Right lobe of liver (tissue), 6 donors: ENCODE measurements around the gene RPE. TPM values are rescaled to one million over a fixed set of nuclear protein-coding genes. Genes with fewer than 3 reads are reported as not detected.

Experiments used
- ATAC-seq, 4 donors: fragments of 200-7000 bp; cut with Tn5 transposase; one replicate each; pipeline ENCODE4 v1.9.1; 2020; ENCODE audit warnings: mild to moderate bottlenecking in 4 of 4, moderate library complexity in 4 of 4
- DNase-seq, 3 donors: peaks; one replicate each; pipeline ENCODE4 v3.0.0-alpha.2; 2020
- H3K27ac ChIP-seq, 3 donors: fragments of 200-600 bp; one replicate each; pipeline ENCODE4 v1.8.0; 2022
- H3K27me3 ChIP-seq, 2 donors: fragments of 200-600 bp; one replicate each; pipeline ENCODE4 v1.8.0; 2022
- H3K36me3 ChIP-seq, 4 donors: fragments of 200-600 bp; sonication (generic) in 1 of 4; one replicate each; pipeline versions ENCODE4 v1.5.1 to v1.8.0; 2017 to 2022; ENCODE audit warnings: control low read depth in 1 of 4
- H3K4me1 ChIP-seq, 4 donors: fragments of 200-600 bp; sonication (generic) in 1 of 4; one replicate each; pipeline versions ENCODE4 v1.5.1 to v1.8.0; 2017 to 2022; ENCODE audit warnings: control low read depth in 1 of 4
- H3K4me3 ChIP-seq, 3 donors: fragments of 200-600 bp; one replicate each; pipeline ENCODE4 v1.8.0; 2022
- H3K9me3 ChIP-seq, 4 donors: fragments of 200-600 bp; sonication (generic) in 1 of 4; one replicate each; pipeline versions ENCODE4 v1.5.1 to v1.8.0; 2017 to 2022; ENCODE audit warnings: control low read depth in 1 of 4
- POLR2A ChIP-seq: fragments of 450-650 bp; IDR thresholded peaks from one replicate; pipeline ENCODE4 v1.6.1; 2017; ENCODE audit warnings: antibody characterized with exemption, mild to moderate bottlenecking
- WGBS: methylation state at CpG from one replicate; pipeline ENCODE4 v1.1.6; 2018; ENCODE audit warnings: low coverage, low lambda C conversion rate; ENCODE audit not compliant: insufficient coverage; ENCODE audit errors: missing lambda C conversion rate; 5-methylcytosine and 5-hydroxymethylcytosine counted together
- intact Hi-C, 2 donors: fragments of 100-400 bp; cut with DNase I; formaldehyde crosslinking; loops; one replicate each; pipeline versions ENCODE4 v1.11.2 to v1.14.1; 2022
- total RNA-seq, 6 experiments: library from RNA; depleted of rRNA in 2 of 6; stranded (reverse); fragments of >200 nt in 2 of 6; fragmentation: NEBNext Ultra II Directional in 3 of 6; extraction: Animal tissue kit (Norgen Biotek cat#: 25700) in 3 of 6; gene quantifications; one replicate each; pipeline versions ENCODE4 v1.1.0 to v1.2.4, GENCODE V29; 2016 to 2023
- TF ChIP-seq, protein P1 (sequence below), 4 donors: fragments of 200-600 bp in 3 of 4; fragments of 450-650 bp in 1 of 4; IDR thresholded peaks; one replicate each; pipeline versions ENCODE4 v1.5.1 to v1.8.0; 2016 to 2022; ENCODE audit warnings: antibody characterized with exemption in 4 of 4, mild to moderate bottlenecking in 2 of 4
- donor health status: DM: no; HTN: yes; CAD: no.
- donor health status: DM: no; HTN: no; CAD: no.
- donor health status: DM: no; HTN: no; CAD: no.
- donor health status: DM: no; HTN: yes; CAD: no.
- donor health status: DM: no; HTN: yes; CAD: no.

RPE gene
- total RNA-seq, 6 experiments from 2014 or later = 21.8 to 39.9 (median 25.3) TPM

DNA sequence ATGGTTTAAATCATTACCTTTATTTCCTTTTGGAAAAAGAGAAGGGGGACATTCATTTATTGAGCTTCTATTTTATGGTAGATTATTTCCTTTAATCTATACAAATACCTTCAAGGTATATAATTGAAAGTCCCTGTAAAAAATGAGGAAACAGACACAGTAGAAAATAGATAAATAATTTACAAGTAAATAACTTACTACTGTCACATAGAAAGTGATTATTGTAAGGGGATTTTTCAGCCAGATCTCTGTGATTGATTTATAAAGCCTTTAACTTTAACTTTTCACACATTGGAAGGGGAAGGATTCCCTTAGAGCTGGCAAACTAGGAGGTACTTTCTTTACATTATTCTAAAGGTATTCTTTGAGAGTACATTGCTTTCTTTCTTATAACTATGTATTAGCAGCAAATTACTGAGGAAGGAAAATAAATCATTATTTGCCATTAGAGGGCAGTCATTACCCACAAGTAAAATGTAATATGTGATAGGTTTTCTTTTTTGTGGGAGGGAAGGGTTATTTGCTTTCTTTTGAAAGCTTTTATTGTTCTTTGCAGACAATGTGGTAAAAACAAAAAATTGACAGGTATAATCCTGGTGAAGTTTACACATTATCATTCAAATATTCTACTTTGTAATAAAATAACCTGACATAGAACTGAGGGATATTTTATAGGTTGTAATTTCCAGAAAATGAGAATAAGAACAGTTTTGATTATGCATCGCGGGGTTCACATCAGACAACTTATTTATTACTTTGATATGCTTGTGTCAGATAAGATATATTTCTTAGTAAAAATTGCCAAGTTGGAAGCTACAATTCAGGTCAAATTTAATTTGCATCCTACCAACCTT, 24.8 kb upstream of the RPE start:
- H3K4me1 ChIP-seq = no peaks in the 10 kb centered on the region
- WGBS = 89% methylated on average over 2 of the region's 2 CpGs
- TF ChIP-seq POLR2A = no peak
- TF ChIP-seq, protein P1, sequence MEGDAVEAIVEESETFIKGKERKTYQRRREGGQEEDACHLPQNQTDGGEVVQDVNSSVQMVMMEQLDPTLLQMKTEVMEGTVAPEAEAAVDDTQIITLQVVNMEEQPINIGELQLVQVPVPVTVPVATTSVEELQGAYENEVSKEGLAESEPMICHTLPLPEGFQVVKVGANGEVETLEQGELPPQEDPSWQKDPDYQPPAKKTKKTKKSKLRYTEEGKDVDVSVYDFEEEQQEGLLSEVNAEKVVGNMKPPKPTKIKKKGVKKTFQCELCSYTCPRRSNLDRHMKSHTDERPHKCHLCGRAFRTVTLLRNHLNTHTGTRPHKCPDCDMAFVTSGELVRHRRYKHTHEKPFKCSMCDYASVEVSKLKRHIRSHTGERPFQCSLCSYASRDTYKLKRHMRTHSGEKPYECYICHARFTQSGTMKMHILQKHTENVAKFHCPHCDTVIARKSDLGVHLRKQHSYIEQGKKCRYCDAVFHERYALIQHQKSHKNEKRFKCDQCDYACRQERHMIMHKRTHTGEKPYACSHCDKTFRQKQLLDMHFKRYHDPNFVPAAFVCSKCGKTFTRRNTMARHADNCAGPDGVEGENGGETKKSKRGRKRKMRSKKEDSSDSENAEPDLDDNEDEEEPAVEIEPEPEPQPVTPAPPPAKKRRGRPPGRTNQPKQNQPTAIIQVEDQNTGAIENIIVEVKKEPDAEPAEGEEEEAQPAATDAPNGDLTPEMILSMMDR (IDR thresholded peaks at IDR 0.05) = peak; percentile 54 to 70 (median 63)
- H3K36me3 ChIP-seq = no peaks in the 10 kb centered on the region
- ATAC-seq (peak; percentile 57 to 77 (median 74)), DNase-seq (no peak)
- no peaks in the 10 kb centered on the region for H3K27me3 ChIP-seq
- no peak overlapping the region for H3K27ac ChIP-seq
- intact Hi-C loops = loop anchor here in 1 of 2 donors (5.0 kb wide), 1 partner anchor 220 kb away; no protein-coding TSS in a partner anchor
- H3K9me3 ChIP-seq = no peaks in the 10 kb centered on the region
- no peak overlapping the region for H3K4me3 ChIP-seq

DNA sequence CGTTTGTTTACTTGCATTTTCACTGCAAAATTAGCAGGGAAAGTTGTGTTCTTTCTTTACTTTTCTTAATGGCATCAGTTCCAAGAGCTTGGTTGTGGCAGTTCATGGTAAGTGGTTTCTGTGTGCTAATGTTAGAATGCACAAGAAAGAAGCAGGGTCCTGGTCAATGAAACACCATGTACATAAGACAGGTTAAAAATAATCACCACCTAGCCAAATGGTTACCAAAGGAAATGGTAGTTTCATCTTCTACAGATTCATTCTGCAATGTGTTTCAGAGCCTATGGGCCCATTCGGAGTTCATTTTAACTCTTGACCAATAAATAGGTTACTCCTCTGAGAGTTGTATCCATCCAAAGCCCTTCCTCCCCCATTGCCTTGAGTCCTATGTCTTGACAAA, 18.1 kb upstream of the RPE start:
- ATAC-seq (no peak), DNase-seq (no peak)
- Histone ChIP-seq H3K4me1 (no peaks in the 10 kb centered on the region), H3K27me3 (peaks cover 4% of the 10 kb centered on the region in 2 donors), H3K9me3 (no peaks in the 10 kb centered on the region), H3K27ac (no peak overlapping the region), H3K36me3 (no peaks in the 10 kb centered on the region), H3K4me3 (no peak overlapping the region)
- 71% methylated on average over 2 of the region's 2 CpGs for WGBS
- intact Hi-C loops = loop anchor here in 1 of 2 donors (10.0 kb wide), 1 partner anchor 221 kb away; no protein-coding TSS in a partner anchor
- no peak for TF ChIP-seq POLR2A
- TF ChIP-seq, protein P1 (IDR thresholded peaks at IDR 0.05) = no peak

DNA sequence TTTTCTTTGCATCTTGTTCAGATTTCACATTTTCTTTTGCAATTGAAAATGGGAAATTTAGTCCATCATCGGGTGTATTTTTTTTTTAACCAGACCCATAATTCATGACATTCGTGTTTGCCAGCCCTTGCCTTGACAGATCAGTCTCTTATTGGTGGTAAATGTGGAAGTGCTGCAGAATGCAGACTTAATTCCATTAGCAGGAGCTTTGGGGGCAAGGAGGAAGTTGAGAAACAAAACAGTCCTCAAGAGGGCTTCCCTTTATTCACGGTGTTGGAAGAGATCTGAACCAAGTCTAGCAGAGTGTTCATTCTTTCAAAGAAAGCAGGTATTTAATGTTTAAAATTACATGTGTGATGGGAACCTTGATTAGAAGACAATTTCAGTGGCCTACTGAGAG, 16.6 kb upstream of the RPE start:
- Histone ChIP-seq H3K4me1 (no peaks in the 10 kb centered on the region), H3K9me3 (no peaks in the 10 kb centered on the region), H3K36me3 (no peaks in the 10 kb centered on the region), H3K4me3 (no peak overlapping the region), H3K27ac (no peak overlapping the region), H3K27me3 (peaks cover 4% of the 10 kb centered on the region in 2 donors)
- ATAC-seq (peak in 2 of 4 donors; percentile 43 to 56), DNase-seq (no peak)
- TF ChIP-seq, protein P1 (IDR thresholded peaks at IDR 0.05) = no peak
- TF ChIP-seq POLR2A = no peak
- 48% methylated on average over 3 of the region's 3 CpGs for WGBS
- intact Hi-C loops = loop anchor here in 1 of 2 donors (10.0 kb wide), 1 partner anchor 219 kb away; no protein-coding TSS in a partner anchor

DNA sequence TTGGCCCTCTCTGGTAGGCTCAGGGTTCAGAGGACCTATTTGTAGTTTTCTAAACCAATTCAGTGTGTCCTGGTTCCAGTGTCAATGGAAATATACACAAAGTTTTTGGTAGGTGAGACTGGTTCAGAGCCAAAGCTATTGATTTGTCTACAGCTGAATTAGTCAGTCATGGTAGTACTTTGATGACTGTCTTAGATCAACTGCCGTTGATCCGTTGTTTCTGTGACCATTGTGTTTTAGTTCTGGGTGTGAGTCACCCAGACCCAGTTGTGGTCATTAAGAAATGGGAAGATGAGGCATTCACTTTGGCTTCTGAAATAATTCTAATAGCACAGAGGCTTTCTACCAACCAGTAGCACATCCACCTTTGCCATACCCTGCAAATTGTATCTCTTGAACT, 16.0 kb upstream of the RPE start:
- peaks cover 4% of the 10 kb centered on the region in 2 donors for H3K27me3 ChIP-seq
- intact Hi-C loops = loop anchor here in 1 of 2 donors (10.0 kb wide), 1 partner anchor 218 kb away; no protein-coding TSS in a partner anchor
- no peak for DNase-seq
- no peaks in the 10 kb centered on the region for H3K36me3 ChIP-seq
- TF ChIP-seq, protein P1 (IDR thresholded peaks at IDR 0.05) = no peak
- no peak for TF ChIP-seq POLR2A
- WGBS = 44% methylated on average over 2 of the region's 2 CpGs
- no peaks in the 10 kb centered on the region for H3K4me1 ChIP-seq
- no peak overlapping the region for H3K4me3 ChIP-seq
- no peaks in the 10 kb centered on the region for H3K9me3 ChIP-seq
- H3K27ac ChIP-seq = no peak overlapping the region
- peak in 1 of 4 donors; percentile 37 for ATAC-seq
